ENCODE results near the gene LGALSL. TPM values are rescaled to one million over a fixed set of nuclear protein-coding genes. Genes with fewer than 3 reads are reported as not detected.
A peak's percentile ranks its signal among the peaks of the same experiment; 100 is the strongest.

Gene LGALSL
- total RNA-seq, 1 donor from 2014 or later, result 13.0 TPM

DNA sequence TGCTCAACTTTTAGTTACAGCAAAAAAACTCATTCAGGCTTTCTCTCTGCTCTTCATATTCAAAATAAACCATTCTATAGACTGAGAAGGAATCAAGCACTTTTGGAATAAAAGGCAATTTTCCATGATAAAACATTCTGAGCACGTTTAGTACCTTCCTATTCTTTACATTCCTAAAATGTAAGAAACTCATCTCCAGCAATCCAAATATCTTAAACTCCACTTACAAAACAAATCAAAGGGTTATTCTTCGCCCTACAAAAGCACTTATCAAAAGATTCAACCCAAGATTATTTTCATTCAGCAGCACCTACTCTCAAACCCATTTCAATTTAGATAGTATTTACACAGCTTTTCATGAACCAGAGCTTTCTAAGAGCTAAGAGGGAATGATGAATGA lies 2.9 kb upstream of the LGALSL start:
- no peaks in the 10 kb centered on the region for H3K9me3 ChIP-seq
- no peak overlapping the region for H3K27ac ChIP-seq
- DNase-seq (ENCODE audit: extremely low spot score in 2 of 2), result no peak
- intact Hi-C loops (cut with DNase I), result loop anchor here (10.0 kb wide), 1 partner anchor 46 kb away; no protein-coding TSS in a partner anchor
- no peak overlapping the region for H3K4me3 ChIP-seq
- no peaks in the 10 kb centered on the region for H3K36me3 ChIP-seq
- TF ChIP-seq POLR2AphosphoS5 (IDR thresholded peaks at IDR 0.05; ENCODE audit: insufficient read depth in 1 of 2, low read depth in 1 of 2) (no peak), POLR2A (IDR thresholded peaks at IDR 0.05) (no peak)
- TF ChIP-seq, protein P1, sequence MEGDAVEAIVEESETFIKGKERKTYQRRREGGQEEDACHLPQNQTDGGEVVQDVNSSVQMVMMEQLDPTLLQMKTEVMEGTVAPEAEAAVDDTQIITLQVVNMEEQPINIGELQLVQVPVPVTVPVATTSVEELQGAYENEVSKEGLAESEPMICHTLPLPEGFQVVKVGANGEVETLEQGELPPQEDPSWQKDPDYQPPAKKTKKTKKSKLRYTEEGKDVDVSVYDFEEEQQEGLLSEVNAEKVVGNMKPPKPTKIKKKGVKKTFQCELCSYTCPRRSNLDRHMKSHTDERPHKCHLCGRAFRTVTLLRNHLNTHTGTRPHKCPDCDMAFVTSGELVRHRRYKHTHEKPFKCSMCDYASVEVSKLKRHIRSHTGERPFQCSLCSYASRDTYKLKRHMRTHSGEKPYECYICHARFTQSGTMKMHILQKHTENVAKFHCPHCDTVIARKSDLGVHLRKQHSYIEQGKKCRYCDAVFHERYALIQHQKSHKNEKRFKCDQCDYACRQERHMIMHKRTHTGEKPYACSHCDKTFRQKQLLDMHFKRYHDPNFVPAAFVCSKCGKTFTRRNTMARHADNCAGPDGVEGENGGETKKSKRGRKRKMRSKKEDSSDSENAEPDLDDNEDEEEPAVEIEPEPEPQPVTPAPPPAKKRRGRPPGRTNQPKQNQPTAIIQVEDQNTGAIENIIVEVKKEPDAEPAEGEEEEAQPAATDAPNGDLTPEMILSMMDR (IDR thresholded peaks at IDR 0.05), result no peak
- H3K27me3 ChIP-seq, result no peaks in the 10 kb centered on the region
- H3K4me1 ChIP-seq, result peaks cover 22% of the 10 kb centered on the region

DNA sequence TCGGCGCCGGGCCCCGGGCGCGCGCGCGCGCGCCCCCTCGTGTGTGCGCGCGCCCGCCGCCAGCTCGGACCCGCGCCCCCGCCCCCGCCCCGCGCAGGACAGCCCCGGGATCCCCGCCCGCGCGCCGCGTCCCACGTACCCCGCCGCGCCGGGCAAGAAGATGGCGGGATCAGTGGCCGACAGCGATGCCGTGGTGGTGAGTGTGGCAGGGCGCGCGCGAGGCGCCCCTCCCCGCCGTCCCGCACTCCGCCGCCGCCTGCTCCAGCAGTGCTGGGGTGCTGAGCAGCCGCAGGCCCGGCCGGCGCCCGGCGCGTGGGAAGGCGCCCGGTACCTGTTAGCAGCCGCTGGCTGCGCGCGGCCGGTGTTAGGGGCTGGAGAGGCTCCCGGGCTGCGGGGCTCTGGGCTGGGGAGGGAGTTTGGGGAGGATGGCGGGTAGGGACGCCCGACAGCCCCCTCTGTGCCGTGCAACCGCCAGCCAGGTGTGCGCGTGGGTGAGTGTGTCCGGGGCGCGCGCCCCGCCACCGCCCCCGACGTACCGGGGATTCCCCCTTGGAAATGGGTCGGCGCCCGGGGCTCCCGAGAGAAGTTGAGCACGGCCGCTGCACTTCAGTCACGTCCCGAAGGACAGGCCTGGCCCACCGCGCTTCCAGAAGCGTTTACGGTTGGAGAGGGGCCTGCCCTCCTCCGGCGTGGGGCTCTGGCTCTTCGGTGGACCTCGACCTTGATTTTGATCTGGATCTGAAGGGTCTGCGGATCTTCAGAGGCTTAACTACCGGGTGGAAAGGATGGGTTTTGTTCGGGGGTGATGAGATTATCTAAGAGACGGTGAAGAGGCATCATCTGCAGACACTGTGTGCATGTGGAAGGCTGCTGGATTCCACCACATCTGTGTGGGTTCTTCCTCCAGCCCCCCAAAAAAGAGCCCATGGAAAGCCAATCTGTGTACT lies 697 bp downstream of the LGALSL start:
- TF ChIP-seq, protein P1 (IDR thresholded peaks at IDR 0.05), result no peak
- peak in 1 of 2 donors; percentile 21 for TF ChIP-seq POLR2AphosphoS5 (IDR thresholded peaks at IDR 0.05; ENCODE audit: insufficient read depth in 1 of 2, low read depth in 1 of 2)
- TF ChIP-seq POLR2A (IDR thresholded peaks at IDR 0.05), result no peak

DNA sequence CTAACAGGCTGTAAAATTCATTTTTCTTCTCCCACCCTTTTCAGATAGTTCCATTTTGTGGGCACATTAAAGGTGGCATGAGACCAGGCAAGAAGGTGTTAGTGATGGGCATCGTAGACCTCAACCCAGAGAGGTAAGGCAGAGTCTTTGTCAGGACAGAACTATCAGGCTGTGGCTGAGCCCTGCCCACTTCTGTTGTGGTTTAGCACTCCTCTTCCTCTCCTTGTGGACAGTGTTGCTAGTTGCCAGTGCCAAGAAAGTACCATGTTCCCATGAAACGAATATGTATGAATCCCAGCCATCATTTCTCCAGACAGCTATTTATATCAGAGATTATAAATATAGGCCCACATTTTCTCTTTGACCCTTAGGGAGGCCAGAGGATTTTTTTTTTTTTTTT lies 1.6 kb downstream of the LGALSL start:
- TF ChIP-seq, protein P1 (IDR thresholded peaks at IDR 0.05), result no peak
- TF ChIP-seq POLR2AphosphoS5 (IDR thresholded peaks at IDR 0.05; ENCODE audit: insufficient read depth in 1 of 2, low read depth in 1 of 2) (no peak), POLR2A (IDR thresholded peaks at IDR 0.05) (no peak)
- Histone ChIP-seq H3K4me1 (peaks cover 15% of the 10 kb centered on the region), H3K9me3 (no peaks in the 10 kb centered on the region), H3K4me3 (peak overlapping the region in 1 of 2 donors; percentile 92), H3K27ac (peak overlapping the region; percentile 97), H3K36me3 (peaks cover 0 to 29% of the 10 kb centered on the region in 2 donors), H3K27me3 (no peaks in the 10 kb centered on the region)
- DNase-seq (ENCODE audit: extremely low spot score in 2 of 2), result no peak
- intact Hi-C loops (cut with DNase I), result loop anchor here (10.0 kb wide), 1 partner anchor 51 kb away; no protein-coding TSS in a partner anchor

More for the DNA sequence above, 697 bp downstream of the LGALSL start:
- Histone ChIP-seq H3K4me1 (peaks cover 15% of the 10 kb centered on the region), H3K9me3 (no peaks in the 10 kb centered on the region), H3K27ac (peak overlapping the region; percentile 97), H3K36me3 (peaks cover 0 to 27% of the 10 kb centered on the region in 2 donors), H3K4me3 (peak overlapping the region; percentile 74 to 92), H3K27me3 (no peaks in the 10 kb centered on the region)
- no peak for DNase-seq (ENCODE audit: extremely low spot score in 2 of 2)
- intact Hi-C loops (cut with DNase I), result loop anchor here (10.0 kb wide), 1 partner anchor 50 kb away; no protein-coding TSS in a partner anchor

DNA sequence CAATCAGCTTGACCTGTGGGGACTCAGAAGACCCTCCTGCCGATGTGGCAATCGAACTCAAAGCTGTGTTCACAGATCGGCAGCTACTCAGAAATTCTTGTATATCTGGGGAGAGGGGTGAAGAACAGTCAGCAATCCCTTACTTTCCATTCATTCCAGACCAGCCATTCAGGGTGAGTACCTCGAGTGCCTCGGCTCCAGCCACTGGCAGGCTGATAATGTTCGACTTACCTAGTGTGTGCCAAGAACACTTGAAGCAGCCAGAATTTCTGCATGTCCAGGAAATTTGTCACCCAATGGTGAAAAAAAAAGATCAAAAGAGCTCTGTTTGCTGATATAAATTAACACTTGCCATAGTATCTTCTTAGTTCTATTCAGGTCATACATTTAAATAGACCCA lies 2.3 kb downstream of the LGALSL start:
- TF ChIP-seq, protein P1 (IDR thresholded peaks at IDR 0.05), result no peak
- TF ChIP-seq POLR2A (IDR thresholded peaks at IDR 0.05) (no peak), POLR2AphosphoS5 (IDR thresholded peaks at IDR 0.05; ENCODE audit: insufficient read depth in 1 of 2, low read depth in 1 of 2) (no peak)
- no peak overlapping the region for H3K4me3 ChIP-seq
- no peaks in the 10 kb centered on the region for H3K27me3 ChIP-seq
- DNase-seq (ENCODE audit: extremely low spot score in 2 of 2), result no peak
- H3K27ac ChIP-seq, result no peak overlapping the region
- H3K4me1 ChIP-seq, result peaks cover 15% of the 10 kb centered on the region
- peaks cover 0 to 29% of the 10 kb centered on the region in 2 donors for H3K36me3 ChIP-seq
- no peaks in the 10 kb centered on the region for H3K9me3 ChIP-seq
- intact Hi-C loops (cut with DNase I), result loop anchor here (10.0 kb wide), 1 partner anchor 51 kb away; no protein-coding TSS in a partner anchor

All from vagina (tissue), 2 donors.